ENCODE results near the gene C5orf15. TPM values are rescaled to one million over a fixed set of nuclear protein-coding genes. Genes with fewer than 3 reads are reported as not detected.

C5orf15 gene
- total and polyA plus RNA-seq, 2 experiments from 2014 or later = 37.7 to 61.4 TPM

GRCh38 chr5:133907075-133907474 lies 61.4 kb downstream of the C5orf15 start:
- Mint-ChIP-seq H3K27ac (no peak overlapping the region), H3K4me3 (no peak overlapping the region), H3K9me3 (no peaks in the 10 kb centered on the region), H3K36me3 (ENCODE audit: low read depth) (no peaks in the 10 kb centered on the region), H3K4me1 (no peaks in the 10 kb centered on the region), H3K27me3 (ENCODE audit: insufficient read depth, low read depth, poor library complexity) (peaks cover 6% of the 10 kb centered on the region)
- no peak overlapping the region for H2AFZ ChIP-seq
- H3K27me3 ChIP-seq (ENCODE audit: insufficient read depth) = no peaks in the 10 kb centered on the region
- H3K79me2 ChIP-seq (replicated peaks; ENCODE audit: insufficient read depth) = no peaks in the 10 kb centered on the region
- H3K36me3 ChIP-seq (ENCODE audit: insufficient read depth) = no peaks in the 10 kb centered on the region
- H3K27ac ChIP-seq (ENCODE audit: low read depth) = no peak overlapping the region
- ATAC-seq = no peak
- no peak for TF ChIP-seq REST (IDR thresholded peaks at IDR 0.05; ENCODE audit: unreplicated experiment)
- no peak for TF ChIP-seq CTCF (conservative IDR thresholded peaks at IDR 0.05; ENCODE audit: low read depth in 2 of 2)
- TF ChIP-seq POLR2AphosphoS5 (IDR thresholded peaks at IDR 0.05; ENCODE audit: low read depth) = no peak
- TF ChIP-seq ZNF114 (CRISPR knock-in tag; IDR thresholded peaks at IDR 0.05) = no peak
- no peak for TF ChIP-seq EZH2 (IDR thresholded peaks at IDR 0.05; ENCODE audit: low read depth, unreplicated experiment)
- TF ChIP-seq ETS1 (IDR thresholded peaks at IDR 0.05) = no peak
- no peak for TF ChIP-seq CREB1 (CRISPR knock-in tag; IDR thresholded peaks at IDR 0.05; ENCODE audit: low read depth)
- TF ChIP-seq NANOG (IDR thresholded peaks at IDR 0.05; ENCODE audit: borderline replicate concordance) = no peak
- no peak for TF ChIP-seq EZH2phosphoT487 (IDR thresholded peaks at IDR 0.05; ENCODE audit: unreplicated experiment)
- TF ChIP-seq ZNF331 (CRISPR knock-in tag; IDR thresholded peaks at IDR 0.05; ENCODE audit: low read depth) = no peak
- no peak for TF ChIP-seq JUNB (IDR thresholded peaks at IDR 0.05; ENCODE audit: unreplicated experiment)
- TF ChIP-seq ZNF462 (CRISPR knock-in tag; IDR thresholded peaks at IDR 0.05) = no peak
- no peak for TF ChIP-seq STAT1 (IDR thresholded peaks at IDR 0.05; ENCODE audit: unreplicated experiment)
- no peak overlapping the region for H3K4me2 ChIP-seq
- H4K20me1 ChIP-seq (replicated peaks; ENCODE audit: insufficient read depth) = no peaks in the 10 kb centered on the region
- no peaks in the 10 kb centered on the region for H3K4me1 ChIP-seq (ENCODE audit: insufficient read depth)
- H3F3A ChIP-seq (replicated peaks; ENCODE audit: low read depth) = no peaks in the 10 kb centered on the region
- DNase-seq (ENCODE audit: low spot score) = no peak
- no peaks in the 10 kb centered on the region for H3K9me2 ChIP-seq (ENCODE audit: insufficient read depth)
- no peak overlapping the region for H3K4me3 ChIP-seq
